ENCODE results near the gene CHAT.

The CHAT gene

GRCh38 chr10:49597426-49598163 is 16.2 kb upstream of the CHAT start:
- no peaks in the 10 kb centered on the region for H3K27me3 ChIP-seq (ENCODE audit: insufficient read depth, poor library complexity, severe bottlenecking)
- H3K4me3 ChIP-seq (replicated peaks; ENCODE audit: insufficient read depth, low read length) = no peak overlapping the region
- DNase-seq (ENCODE audit: low read depth in 1 of 2, low spot score in 1 of 2) = no peak
- TF ChIP-seq REST (IDR thresholded peaks at IDR 0.05; ENCODE audit: insufficient replicate concordance, low read depth) (no peak), GABPA (IDR thresholded peaks at IDR 0.05; ENCODE audit: low read depth) (no peak), POLR2AphosphoS5 (IDR thresholded peaks at IDR 0.05; ENCODE audit: low read depth) (no peak), SPI1 (IDR thresholded peaks at IDR 0.05; ENCODE audit: borderline replicate concordance, low read depth) (no peak), CTCF (IDR thresholded peaks at IDR 0.05; ENCODE audit: insufficient read depth, low read length) (no peak)
- H3K27ac ChIP-seq (replicated peaks) = no peak overlapping the region

- no peak for DNase-seq (ENCODE audit: low read depth in 1 of 2, low spot score in 1 of 2)
- H3K27me3 ChIP-seq (ENCODE audit: insufficient read depth, poor library complexity, severe bottlenecking) = no peaks in the 10 kb centered on the region
- no peak for TF ChIP-seq POLR2AphosphoS5 (IDR thresholded peaks at IDR 0.05; ENCODE audit: low read depth)
- TF ChIP-seq CTCF (IDR thresholded peaks at IDR 0.05; ENCODE audit: insufficient read depth, low read length) = no peak
- TF ChIP-seq SPI1 (IDR thresholded peaks at IDR 0.05; ENCODE audit: borderline replicate concordance, low read depth) = no peak
- TF ChIP-seq REST (IDR thresholded peaks at IDR 0.05; ENCODE audit: insufficient replicate concordance, low read depth) = no peak
- TF ChIP-seq GABPA (IDR thresholded peaks at IDR 0.05; ENCODE audit: low read depth) = no peak
- H3K4me3 ChIP-seq (replicated peaks; ENCODE audit: insufficient read depth, low read length) = no peak overlapping the region
- H3K27ac ChIP-seq (replicated peaks) = no peak overlapping the region
These were observed 15.5 kb upstream of the CHAT start for GRCh38 chr10:49598164-49598856.

- Histone ChIP-seq H3K27ac (replicated peaks) (no peak overlapping the region), H3K27me3 (ENCODE audit: insufficient read depth, poor library complexity, severe bottlenecking) (no peaks in the 10 kb centered on the region), H3K4me3 (replicated peaks; ENCODE audit: insufficient read depth, low read length) (no peak overlapping the region)
- TF ChIP-seq GABPA (IDR thresholded peaks at IDR 0.05; ENCODE audit: low read depth) (no peak), CTCF (IDR thresholded peaks at IDR 0.05; ENCODE audit: insufficient read depth, low read length) (no peak), POLR2AphosphoS5 (IDR thresholded peaks at IDR 0.05; ENCODE audit: low read depth) (no peak), REST (IDR thresholded peaks at IDR 0.05; ENCODE audit: insufficient replicate concordance, low read depth) (no peak), SPI1 (IDR thresholded peaks at IDR 0.05; ENCODE audit: borderline replicate concordance, low read depth) (no peak)
- DNase-seq (ENCODE audit: low read depth in 1 of 2, low spot score in 1 of 2) = no peak
These were observed 14.9 kb upstream of the CHAT start for GRCh38 chr10:49598986-49599385.

Measured in HL-60 (cell line).